Activated CD4-positive, alpha-beta T cell treated with anti-CD3 and anti-CD28 coated beads for 48 hours (primary cell): Measurements from ENCODE around the gene RBM6.
A peak's percentile ranks its signal among the peaks of the same experiment; 100 is the strongest.
"Not testable (repeated sequence)": the region's sequence is repeated elsewhere in the genome, so short reads cannot be mapped to it uniquely, and the experiment has no call there.

Experiments
- DNase-seq: peaks from one replicate; pipeline ENCODE4 v3.0.0-alpha.2; 2020

The RBM6 gene

DNA sequence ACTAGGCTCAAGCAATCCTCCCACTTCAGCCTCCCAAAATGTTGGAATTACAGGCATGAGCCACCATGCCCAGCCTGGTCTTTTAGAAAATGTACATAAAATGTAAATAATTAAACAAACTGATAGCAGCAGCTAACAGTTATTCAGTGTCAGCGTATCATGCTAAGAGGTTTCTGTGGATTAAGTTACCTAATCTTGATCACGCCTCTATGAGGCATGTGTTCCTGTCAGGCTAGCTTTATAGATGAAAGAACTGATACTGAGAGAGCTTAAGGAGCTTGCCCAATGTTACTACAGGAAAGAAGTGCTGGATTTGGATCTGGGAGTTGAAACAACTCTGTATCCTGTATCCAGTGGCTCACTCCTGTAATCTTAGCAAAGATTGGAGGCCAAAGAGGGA is 25.0 kb upstream of the RBM6 start:
- DNase-seq = no peak

DNA sequence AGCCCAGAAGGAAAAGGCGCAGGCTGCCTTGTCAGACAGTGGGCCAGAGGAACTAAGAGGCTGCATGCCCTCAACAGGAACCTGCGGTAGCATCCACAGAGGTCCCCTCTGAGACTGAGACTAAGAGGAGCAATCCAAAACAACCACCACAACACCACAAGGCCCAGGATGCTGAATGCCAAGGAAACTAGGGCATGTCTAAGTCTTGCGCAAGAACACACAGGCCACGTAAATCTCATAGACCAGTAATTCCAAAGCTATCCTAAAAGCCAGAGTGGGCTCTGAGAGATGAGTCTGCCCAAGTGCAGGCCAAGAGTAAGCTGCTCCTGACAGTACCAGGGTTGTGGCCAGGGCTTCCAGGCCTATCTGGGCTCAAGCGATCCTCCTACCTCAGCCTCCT is 23.3 kb upstream of the RBM6 start:
- no peak for DNase-seq

DNA sequence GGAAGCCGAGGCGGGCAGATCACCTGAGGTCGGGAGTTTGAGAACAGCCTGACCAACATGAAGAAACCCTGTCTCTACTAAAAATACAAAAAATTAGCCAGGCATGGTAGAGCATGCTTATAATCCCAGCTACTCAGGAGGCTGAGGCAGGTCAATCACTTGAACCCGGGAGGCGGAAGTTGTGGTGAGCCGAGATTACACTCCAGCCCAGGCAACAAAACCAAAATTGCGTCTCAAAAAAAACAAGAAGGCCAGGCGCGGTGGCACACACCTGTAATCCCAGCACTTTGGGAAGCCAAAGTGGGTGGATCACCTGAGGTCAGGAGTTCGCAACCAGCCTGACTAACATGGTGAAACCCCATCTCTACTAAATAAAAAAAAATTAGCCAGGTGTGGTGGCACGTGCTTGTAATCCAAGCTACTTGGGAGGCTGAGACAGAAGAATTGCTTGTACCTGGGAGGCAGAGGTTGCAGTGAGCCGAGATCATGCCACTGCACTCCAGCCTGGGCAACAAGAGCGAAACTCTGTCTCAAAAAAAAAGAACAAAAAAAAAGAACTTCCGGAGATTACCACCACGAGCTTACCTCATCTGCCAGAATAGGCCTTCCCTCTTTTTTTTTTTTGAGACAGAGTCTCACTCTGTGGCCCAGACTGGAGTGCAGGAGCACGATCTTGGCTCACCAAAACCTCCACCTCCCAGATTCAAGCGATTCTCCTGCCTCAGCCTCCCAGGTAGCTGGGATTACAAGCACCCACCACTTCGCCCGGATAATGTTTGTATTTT is 22.0 kb upstream of the RBM6 start:
- not testable (repeated sequence) for DNase-seq

DNA sequence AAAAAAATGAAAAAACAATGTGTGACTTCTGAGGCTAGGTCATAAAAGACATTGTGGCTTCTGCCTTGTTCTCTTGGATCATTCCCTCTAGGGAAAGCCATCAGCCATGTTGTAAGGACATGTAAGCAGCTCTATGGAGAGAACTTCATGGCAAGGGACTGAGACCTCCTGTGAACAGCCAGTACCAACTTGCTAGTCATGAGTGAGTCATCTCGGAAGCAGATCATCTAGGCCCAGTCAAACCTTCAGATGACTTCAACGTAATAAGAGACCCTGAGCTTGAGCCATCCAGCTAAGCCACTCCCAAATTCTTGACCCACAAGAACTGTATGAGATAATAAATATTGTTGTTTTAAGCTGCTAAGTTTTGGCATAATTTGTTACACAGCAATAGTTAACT is 15.3 kb upstream of the RBM6 start:
- no peak for DNase-seq

DNA sequence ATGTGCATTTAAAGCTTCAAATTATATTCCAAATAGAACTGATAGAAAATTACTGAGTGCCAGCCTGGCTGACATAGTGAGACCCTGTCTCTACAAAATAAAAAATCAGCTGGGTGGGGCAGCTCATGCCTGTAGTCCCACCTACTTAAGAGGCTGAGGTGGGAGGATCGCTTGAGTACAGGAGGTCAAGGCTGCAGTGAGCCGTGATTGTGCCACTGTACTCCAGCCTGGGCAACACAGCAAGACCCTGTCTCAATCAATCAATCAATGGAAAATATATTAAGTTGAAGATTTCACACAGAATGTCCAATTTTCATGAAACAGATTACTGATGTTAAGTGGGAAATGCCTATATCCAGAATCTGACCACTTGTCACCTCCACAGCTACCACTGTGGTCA is 14.5 kb upstream of the RBM6 start:
- DNase-seq = no peak

DNA sequence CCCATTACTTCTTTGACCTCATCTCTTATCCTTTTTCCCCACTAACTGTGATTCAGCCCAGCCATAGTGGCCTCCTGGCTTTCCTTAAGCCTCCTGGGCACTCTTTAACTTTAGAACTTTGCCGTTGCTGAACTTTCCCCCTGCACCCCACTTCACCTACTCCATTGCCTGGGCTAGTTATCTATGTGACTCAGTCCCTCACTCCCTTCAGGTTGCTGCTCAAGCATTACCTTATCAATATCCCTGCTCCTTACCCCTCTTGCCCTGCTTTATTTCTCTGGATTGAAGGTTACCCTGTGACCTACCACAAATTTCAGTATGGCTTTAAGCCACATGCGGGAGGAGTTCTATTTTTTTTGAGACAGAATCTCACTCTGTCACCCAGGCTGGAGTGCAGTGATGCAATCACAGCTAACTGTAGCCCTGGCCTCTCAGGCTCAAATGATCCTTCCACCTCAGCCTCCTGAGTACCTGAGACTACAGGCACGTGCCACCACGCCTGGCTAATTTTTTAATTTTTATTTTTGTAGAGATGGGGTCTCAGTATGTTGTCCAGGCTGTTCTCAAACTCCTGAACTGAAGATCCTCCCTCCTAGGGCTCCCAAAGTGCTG is 13.7 kb upstream of the RBM6 start:
- no peak for DNase-seq

DNA sequence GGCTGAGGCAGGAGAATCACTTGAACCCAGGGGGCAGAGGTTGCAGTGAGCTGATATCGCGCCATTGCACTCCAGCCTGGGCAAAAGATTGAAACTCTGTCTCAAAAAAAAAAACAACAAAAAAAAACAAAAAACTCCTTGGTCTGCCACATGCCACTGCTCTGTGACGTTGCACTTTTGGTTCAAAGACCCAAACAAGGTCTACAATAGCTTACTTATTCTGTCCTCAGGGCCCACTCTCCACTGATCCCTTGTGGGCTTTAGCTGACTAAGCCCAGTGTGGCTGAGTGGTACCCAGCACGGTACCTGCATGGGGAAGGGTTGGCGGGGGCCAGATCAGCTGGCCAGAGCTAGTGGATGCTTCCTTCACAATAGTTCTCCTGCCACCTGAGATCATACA is 12.2 kb upstream of the RBM6 start:
- DNase-seq = no peak

DNA sequence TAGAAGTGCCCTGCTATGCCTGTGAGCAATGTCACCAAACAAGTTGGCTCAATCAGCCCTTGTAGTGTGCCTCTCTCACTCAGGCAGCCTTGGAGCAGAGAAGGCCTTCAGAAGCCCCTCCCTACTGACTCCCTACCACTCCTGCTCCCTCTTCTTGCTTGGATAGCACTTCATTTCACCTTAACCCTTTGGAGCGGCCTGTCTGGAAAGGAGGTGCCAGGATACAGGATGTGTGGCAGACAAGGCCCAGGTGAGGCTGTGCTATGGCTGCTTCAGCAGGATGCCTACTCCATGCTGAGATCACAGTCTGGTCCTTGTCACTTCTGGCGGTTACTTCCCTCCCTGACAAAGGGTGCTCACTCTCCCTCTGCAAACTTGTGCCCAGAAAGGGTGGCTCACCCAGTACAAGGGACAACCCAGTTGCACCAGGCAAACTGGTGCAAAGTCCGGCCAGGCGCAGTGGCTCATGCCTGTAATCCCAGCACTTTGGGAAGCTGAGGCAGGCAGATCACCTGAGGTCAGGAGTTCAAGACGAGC is 11.4 kb upstream of the RBM6 start:
- no peak for DNase-seq

DNA sequence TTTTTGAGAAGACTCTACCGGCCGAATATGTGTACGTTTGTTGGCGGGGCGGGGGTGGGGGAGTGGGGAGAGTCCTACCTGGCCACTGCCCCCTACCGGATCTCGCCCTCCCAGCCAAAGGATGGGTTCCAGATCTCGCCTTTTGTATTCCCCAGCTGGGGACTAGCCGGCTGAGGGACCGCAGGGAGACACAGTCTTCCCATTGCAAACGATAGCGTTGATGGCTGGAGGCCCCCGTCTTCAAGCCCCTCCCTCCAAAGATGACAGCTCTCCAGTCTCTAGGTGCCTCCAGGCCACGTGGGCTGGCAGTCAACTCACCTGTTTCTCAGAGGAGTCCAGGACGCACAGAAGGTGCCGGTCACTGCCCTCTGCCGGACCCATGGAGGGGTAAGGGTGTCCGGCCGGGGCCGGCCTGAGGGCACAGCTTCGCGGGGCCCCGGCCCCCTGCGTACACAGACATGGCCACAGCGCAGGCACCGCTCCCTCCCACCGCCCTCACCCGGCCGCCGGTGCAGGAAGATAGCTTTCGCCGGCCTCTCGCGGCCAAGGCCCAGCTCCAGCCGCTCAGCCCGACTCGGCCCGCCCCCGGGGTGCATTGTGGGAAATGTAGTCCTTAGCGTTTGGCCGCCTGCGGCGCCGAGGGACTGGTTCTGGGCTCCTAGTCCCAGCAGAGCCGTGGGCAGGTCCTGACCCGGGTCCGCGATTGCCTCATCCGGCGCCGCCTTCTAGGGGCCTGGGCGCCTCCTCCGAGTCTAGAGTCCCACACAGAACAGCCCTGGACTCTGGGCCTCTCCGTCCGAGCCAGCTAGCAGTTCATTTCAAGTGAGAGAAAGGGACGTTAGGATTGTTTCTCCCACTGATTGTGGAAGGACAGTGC is 10.4 kb upstream of the RBM6 start, which contains the start of gene MON1A:
Gene MON1A (minus strand): TSS at position 521 of the 877 bp plus-strand sequence. CDS start 16,465 bp downstream, outside the sequence.
- DNase-seq = peak; percentile 92

DNA sequence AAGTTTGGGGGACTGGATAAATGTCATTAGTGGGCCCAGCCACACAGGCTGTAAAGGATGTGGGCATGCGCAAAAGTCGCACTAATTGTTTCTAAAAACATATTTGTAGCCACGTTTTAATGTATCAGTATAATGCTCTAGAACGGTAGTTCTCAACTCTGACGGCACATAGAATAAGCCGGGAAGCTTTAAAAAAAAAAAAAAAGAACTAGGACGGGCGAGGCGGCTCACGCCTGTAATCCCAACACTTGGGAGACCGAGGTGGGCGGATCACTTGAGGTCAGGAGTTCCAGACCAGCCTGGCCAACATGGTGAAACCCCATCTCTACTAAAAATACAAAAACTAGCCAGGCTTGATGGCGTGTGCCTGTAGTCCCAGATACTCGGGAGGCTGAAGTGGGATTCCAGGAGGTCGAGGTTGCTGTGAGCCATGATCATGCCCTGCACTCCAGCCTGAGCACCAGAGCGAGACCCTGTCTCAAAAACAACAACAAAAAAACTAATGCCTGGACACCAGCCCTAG is 9.7 kb upstream of the RBM6 start:
- DNase-seq = no peak

DNA sequence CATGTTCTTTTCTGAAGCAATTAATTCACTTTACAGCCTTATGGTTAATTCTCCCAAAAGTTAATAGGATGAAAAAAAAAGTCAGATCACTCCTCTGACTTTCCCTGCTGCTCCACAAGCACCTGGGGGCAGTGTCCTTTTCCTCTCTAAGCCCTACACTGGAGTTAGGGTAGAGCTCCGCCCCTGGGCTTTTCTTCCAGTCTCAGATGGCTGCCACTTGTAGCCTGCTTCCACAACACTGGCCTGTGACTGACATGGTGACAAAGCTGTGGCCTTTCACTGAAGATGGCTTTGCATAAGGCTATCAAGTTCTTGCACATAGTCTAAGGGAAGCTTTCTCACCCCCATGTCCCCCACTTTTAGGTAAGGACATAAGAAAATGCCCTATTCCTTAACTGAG is 9.0 kb upstream of the RBM6 start:
- DNase-seq = no peak

DNA sequence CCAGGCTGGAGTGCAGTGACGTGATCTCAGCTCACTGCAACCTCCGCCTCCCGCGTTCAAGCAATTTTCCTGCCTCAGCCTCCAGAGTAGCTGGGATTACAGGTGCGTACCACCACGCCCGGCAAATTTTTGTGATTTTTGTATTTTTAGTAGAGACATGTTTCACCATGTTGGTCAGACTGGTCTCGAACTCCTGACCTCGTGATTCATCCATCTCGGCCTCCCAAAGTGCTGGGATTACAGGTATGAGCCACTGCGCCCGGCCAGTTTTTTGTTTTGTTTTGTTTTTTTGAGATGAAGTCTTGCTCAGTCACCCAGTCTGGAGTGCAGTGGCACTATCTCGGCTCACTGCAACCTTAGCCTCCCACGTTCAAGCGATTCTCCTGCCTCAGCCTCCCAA is 7.7 kb upstream of the RBM6 start:
- DNase-seq = not testable (repeated sequence)

DNA sequence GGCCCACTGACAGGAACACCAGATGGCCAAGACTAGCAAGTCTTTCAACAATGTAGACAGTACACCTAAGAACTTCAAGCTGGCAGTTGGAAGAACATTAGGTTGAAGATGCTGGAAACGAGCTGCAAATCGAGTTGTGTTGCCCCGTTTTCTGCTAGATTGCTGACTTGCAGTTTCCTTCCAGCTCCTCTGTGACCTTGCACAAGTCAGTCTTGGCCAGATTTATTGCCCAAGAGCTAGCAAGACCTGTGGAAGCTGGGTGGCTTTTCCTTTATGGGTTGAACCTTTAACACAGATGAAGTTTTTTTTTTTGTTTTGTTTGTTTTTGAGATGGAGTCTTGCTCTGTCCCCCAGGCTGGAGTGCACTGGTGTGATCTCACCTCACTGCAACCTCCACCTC is 2.9 kb upstream of the RBM6 start:
- no peak for DNase-seq

DNA sequence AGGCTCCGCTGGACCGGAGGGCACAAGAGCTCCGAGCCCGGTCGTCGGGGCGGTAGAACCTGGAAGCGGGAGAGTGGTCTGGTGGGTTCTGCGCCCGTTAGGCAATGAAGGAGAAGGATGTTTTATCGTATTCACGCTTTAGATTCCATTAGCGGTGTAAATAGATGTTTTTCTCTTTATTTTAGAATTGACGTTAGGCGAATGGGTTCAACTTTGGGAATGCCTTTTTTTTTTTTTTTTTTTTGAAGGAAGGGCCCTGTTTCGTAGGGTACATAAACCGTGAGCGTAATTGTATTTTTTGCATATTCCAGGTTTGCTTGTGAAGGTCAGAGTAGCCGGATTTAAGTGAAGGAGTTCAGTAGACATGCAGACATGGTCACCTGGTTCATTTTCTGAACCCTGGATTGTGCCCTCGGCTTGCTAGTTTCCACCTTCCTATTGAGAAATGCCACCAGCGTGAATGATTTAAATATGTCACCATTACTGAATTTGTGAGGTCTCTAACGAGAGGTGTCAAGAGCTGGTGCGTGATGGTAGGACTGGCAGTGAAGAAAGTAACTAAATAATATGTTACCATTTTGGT is 808 bp downstream of the RBM6 start:
- DNase-seq = no peak

DNA sequence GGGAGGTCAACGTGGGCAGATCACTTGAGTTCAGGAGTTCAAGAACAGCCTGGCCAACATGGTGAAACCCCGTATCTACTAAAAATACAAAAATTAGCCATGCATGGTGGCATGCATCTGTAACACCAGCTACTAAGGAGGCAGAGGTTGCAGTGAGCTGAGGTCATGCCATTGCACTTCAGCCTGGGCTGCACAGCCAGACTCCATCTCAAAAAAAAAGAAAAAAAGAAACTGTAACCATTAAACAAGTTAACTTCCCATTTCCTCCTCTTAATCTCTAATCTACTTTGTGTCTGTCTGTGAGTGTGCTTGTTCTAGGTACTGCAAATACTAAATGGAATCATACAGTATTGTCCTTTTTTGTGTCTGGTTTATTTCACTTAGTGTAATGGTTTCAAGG is 2.7 kb downstream of the RBM6 start:
- DNase-seq = no peak

DNA sequence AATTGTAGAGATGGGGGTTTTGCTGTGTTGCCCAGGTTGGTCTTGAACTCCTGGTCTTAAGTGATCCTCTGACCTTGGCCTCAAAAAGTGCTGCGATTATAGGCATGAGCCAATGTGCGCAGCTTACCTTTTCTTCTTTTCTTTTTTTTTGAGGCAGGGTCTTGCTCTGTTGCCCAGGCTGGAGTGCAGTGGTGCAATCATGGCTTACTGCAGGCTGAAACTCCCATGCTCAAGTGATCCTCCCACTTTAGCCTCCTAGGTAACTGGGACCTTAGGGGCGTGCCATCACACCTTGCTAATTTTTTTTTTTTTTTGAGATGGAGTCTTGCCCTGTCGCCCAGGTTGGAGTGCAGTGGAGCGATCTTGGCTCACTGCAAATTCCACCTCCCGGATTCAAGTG is 13.0 kb downstream of the RBM6 start:
- no peak for DNase-seq

DNA sequence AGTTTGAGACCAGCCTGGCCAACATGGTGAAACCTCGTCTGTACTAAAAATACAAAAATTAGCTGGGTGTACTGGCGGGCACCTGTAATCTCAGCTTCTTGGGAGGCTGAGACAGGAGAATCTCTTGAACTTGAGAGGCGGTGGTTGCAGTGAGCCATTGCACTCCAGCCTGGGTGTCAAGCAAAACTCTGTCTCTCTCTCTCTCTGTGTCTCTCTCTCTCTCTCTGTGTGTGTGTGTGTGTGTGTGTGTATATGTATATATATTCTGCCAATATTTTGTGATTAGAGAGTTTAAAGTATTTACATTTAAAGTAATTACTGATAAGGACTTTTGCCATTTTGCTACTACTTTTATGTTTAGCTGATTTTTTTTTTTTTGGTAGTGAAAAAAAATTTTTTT is 15.7 kb downstream of the RBM6 start:
- DNase-seq = no peak

DNA sequence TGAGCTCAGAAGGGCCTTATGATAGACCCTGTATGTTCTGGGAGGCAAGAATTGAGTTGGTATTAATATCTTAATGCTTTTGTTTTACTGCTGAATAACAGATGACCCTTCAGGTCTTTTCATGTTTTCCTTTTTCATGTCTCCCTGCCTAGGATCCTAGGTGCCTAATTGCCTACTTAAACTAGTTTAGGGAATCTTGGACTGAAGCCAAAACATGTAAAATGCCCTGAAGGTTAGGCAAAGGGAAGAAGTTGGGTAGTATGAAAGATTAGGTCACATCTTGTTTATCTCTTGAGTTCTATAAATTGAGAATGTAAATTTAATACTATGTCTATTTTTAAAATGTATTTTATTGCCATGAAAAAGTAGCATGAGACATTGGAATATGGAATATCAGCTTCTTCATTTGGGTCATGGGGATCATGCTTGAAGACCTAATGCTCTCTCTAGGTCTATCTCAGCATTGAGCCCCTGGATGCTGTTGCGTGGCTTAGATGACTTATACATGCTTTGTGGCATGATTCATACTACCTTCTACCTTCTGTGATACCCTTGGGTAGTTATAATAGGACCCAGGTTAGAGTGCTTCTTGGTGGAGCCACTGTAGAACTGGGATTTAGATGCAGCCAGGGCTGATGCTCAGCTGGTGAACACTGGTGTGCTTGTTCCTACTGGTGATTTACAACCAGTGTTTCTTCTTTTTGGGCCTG is 26.4 kb downstream of the RBM6 start:
- DNase-seq = no peak

DNA sequence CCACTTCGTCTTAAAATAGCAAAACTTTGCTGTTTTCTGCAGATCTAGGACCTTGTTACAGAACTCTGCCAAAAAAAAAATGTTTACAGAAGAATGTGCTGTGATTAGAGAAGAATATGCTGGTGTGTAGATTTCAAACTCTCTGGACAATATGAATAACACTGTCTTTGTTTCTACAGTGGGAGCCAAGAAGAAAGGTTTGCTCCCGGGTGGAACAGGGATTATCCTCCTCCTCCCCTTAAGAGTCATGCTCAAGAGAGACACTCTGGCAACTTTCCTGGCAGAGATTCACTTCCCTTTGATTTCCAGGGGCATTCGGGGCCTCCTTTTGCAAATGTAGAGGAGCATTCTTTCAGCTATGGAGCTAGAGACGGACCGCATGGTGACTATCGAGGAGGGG is 27.3 kb downstream of the RBM6 start:
- DNase-seq = no peak

DNA sequence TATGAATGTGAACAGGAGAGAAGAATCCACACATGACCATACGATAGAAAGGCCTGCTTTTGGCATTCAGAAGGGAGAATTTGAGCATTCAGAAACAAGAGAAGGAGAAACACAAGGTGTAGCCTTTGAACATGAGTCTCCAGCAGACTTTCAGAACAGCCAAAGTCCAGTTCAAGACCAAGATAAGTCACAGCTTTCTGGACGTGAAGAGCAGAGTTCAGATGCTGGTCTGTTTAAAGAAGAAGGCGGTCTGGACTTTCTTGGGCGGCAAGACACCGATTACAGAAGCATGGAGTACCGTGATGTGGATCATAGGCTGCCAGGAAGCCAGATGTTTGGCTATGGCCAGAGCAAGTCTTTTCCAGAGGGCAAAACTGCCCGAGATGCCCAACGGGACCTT is 28.4 kb downstream of the RBM6 start:
- DNase-seq = no peak

DNA sequence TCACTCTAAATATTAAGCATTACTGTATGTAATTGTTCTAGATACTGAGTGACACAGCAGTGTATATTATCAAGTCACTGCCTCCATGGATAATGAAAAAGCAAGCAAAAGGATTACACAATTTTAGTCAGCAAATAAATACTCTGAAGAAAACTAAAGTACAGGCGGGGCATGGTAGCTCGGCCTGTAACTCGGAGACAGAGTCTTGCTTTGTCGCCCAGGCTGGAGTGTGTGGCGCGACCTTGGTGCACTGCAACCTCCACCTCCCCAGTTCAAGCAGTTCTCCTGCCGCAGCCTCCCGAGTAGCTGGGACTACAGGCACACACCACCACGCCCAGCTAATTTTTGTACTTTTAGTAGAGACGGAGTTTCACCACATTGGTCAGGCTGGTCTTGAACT is 32.7 kb downstream of the RBM6 start:
- no peak for DNase-seq

DNA sequence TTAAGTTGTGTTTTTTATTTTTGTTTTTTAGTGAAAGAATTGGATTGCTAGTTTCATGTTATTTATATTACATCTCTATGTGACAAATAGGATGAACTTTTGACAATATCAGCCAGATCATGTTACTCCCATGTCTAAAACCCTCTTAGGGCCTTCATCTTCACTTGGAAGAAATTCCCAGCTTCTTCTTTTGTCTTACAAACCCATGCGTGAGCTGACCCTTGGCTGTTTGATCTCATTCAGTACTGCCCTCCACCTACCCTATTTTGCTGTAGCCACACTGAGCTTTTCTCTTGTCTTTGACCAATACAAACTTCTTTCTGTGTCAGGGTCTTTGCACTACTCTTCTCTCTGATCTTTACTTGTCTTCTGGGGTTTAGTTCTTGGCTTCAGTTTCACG is 37.0 kb downstream of the RBM6 start:
- no peak for DNase-seq
